Peyer's patch (tissue), 4 donors: ENCODE data around the gene RERG. TPM values are rescaled to one million over a fixed set of nuclear protein-coding genes. Genes with fewer than 3 reads are reported as not detected.

Experiments
- DNase-seq, 3 donors: peaks; one replicate each; pipeline ENCODE4 v3.0.0-alpha.2; 2017 to 2019
- H3K27ac ChIP-seq, 4 donors: fragments of 200-600 bp; sonication (generic); one replicate each; pipeline ENCODE4 v1.5.1; 2016 to 2019
- H3K27me3 ChIP-seq, 2 donors: fragments of 200-600 bp; sonication (generic); one replicate each; pipeline ENCODE4 v1.5.1; 2019
- H3K36me3 ChIP-seq, 3 donors: fragments of 200-600 bp; sonication (generic); one replicate each; pipeline ENCODE4 v1.5.1; 2016 to 2019
- H3K4me1 ChIP-seq, 4 donors: fragments of 200-600 bp; sonication (generic); one replicate each; pipeline ENCODE4 v1.5.1; 2016 to 2019
- H3K4me3 ChIP-seq, 4 donors: fragments of 200-600 bp; sonication (generic); 1 replicate in 3 of 4; 2 replicates in 1 of 4; pipeline ENCODE4 v1.5.1; 2016 to 2019; ENCODE audit warnings: mild to moderate bottlenecking in 1 of 4
- H3K9me3 ChIP-seq, 4 donors: fragments of 200-600 bp; sonication (generic); one replicate each; pipeline ENCODE4 v1.5.1; 2016 to 2019; ENCODE audit warnings: mild to moderate bottlenecking in 1 of 4
- CTCF ChIP-seq, 6 experiments: fragments of 450-650 bp in 4 of 6; fragments of 200-600 bp in 2 of 6; sonication (generic) in 1 of 6; IDR thresholded peaks; one replicate each; pipeline ENCODE4 v1.5.1; 2017 to 2019; ENCODE audit warnings: antibody characterized with exemption in 6 of 6, mild to moderate bottlenecking in 3 of 6, moderate library complexity in 1 of 6
- POLR2A ChIP-seq, 2 donors: fragments of 450-650 bp; IDR thresholded peaks; one replicate each; pipeline ENCODE4 v1.5.1; 2017; ENCODE audit warnings: antibody characterized with exemption in 2 of 2, mild to moderate bottlenecking in 2 of 2, moderate library complexity in 2 of 2
- total RNA-seq, 4 donors: library from RNA; depleted of rRNA; stranded (reverse); fragments of >200 nt; gene quantifications; one replicate each; pipeline ENCODE4 v1.1.0, GENCODE V29; 2016

RERG gene
- total RNA-seq, 4 donors from 2014 or later: 2.3 to 31.4 (median 10.7) TPM

- no peak for DNase-seq
- H3K36me3 ChIP-seq: no peaks in the 10 kb centered on the region
- no peaks in the 10 kb centered on the region for H3K4me1 ChIP-seq
- peak overlapping the region in 1 of 4 donors; percentile 13 for H3K27ac ChIP-seq
- no peak for TF ChIP-seq CTCF (IDR thresholded peaks at IDR 0.05)
- no peak for TF ChIP-seq POLR2A (IDR thresholded peaks at IDR 0.05)
- H3K9me3 ChIP-seq: no peaks in the 10 kb centered on the region
- no peaks in the 10 kb centered on the region for H3K27me3 ChIP-seq
- H3K4me3 ChIP-seq: no peak overlapping the region
Measured at GRCh38 chr12:15194456-15195368, 26.5 kb downstream of the RERG start.

- H3K27ac ChIP-seq: peak overlapping the region in 1 of 4 donors; percentile 13
- no peaks in the 10 kb centered on the region for H3K27me3 ChIP-seq
- TF ChIP-seq CTCF (IDR thresholded peaks at IDR 0.05) (no peak), POLR2A (IDR thresholded peaks at IDR 0.05) (no peak)
- H3K4me1 ChIP-seq: no peaks in the 10 kb centered on the region
- H3K36me3 ChIP-seq: no peaks in the 10 kb centered on the region
- H3K4me3 ChIP-seq: no peak overlapping the region
- DNase-seq: no peak
- H3K9me3 ChIP-seq: no peaks in the 10 kb centered on the region
Measured at GRCh38 chr12:15193946-15194345, 27.3 kb downstream of the RERG start.

GRCh38 chr12:15192720-15193119 is 28.5 kb downstream of the RERG start:
- H3K27me3 ChIP-seq: no peaks in the 10 kb centered on the region
- no peaks in the 10 kb centered on the region for H3K4me1 ChIP-seq
- TF ChIP-seq CTCF (IDR thresholded peaks at IDR 0.05) (no peak), POLR2A (IDR thresholded peaks at IDR 0.05) (no peak)
- no peak for DNase-seq
- H3K36me3 ChIP-seq: no peaks in the 10 kb centered on the region
- H3K9me3 ChIP-seq: no peaks in the 10 kb centered on the region
- H3K4me3 ChIP-seq: no peak overlapping the region
- no peak overlapping the region for H3K27ac ChIP-seq

GRCh38 chr12:15188127-15188526 is 33.1 kb downstream of the RERG start:
- no peaks in the 10 kb centered on the region for H3K4me1 ChIP-seq
- no peak overlapping the region for H3K27ac ChIP-seq
- H3K36me3 ChIP-seq: no peaks in the 10 kb centered on the region
- TF ChIP-seq POLR2A (IDR thresholded peaks at IDR 0.05): no peak
- TF ChIP-seq CTCF (IDR thresholded peaks at IDR 0.05): no peak
- no peaks in the 10 kb centered on the region for H3K9me3 ChIP-seq
- DNase-seq: no peak
- H3K27me3 ChIP-seq: no peaks in the 10 kb centered on the region
- no peak overlapping the region for H3K4me3 ChIP-seq

GRCh38 chr12:15186597-15186996 is 34.6 kb downstream of the RERG start:
- no peaks in the 10 kb centered on the region for H3K4me1 ChIP-seq

More at GRCh38 chr12:15186597-15186996, 34.6 kb downstream of the RERG start:
- H3K9me3 ChIP-seq: no peaks in the 10 kb centered on the region
- DNase-seq: no peak
- TF ChIP-seq POLR2A (IDR thresholded peaks at IDR 0.05) (no peak), CTCF (IDR thresholded peaks at IDR 0.05) (no peak)
- peak overlapping the region in 2 of 4 donors; percentile 17 to 44 for H3K27ac ChIP-seq
- H3K36me3 ChIP-seq: no peaks in the 10 kb centered on the region
- no peaks in the 10 kb centered on the region for H3K27me3 ChIP-seq
- H3K4me3 ChIP-seq: no peak overlapping the region
